ENCODE measurements around the gene TMUB2.

DNA sequence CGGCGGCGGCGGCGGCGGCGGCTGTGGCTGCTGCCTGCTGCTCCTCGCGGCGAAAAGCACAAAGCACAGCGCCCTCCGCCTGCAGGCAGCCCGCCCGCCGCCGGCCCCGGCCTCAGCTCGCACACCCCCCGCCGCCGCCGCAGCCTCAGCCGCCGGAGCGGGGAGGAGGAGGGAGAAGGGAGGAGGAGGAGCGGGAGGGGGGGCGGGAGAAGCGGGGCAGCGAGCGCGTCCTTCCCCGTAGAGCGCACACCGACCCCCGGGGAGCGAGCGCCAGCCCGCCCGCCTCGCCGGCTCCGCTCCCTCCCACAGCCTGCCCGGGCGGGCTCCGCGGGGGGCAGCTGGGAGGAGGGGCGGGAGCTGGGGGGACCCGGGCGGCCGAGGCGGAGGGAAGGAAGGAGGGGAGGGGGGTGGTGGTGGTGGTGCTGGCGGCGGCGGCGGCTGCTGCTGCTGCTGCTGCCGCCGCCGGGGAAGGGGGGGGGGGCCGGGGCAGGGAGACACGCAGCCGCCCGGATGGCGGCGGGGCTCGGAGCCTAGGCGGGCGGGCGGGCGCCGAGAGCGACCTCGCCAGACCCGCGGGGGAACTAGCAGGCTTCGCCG lies 32.9 kb downstream of the TMUB2 start, which contains the start of gene UBTF:
- TF ChIP-seq, protein P1, sequence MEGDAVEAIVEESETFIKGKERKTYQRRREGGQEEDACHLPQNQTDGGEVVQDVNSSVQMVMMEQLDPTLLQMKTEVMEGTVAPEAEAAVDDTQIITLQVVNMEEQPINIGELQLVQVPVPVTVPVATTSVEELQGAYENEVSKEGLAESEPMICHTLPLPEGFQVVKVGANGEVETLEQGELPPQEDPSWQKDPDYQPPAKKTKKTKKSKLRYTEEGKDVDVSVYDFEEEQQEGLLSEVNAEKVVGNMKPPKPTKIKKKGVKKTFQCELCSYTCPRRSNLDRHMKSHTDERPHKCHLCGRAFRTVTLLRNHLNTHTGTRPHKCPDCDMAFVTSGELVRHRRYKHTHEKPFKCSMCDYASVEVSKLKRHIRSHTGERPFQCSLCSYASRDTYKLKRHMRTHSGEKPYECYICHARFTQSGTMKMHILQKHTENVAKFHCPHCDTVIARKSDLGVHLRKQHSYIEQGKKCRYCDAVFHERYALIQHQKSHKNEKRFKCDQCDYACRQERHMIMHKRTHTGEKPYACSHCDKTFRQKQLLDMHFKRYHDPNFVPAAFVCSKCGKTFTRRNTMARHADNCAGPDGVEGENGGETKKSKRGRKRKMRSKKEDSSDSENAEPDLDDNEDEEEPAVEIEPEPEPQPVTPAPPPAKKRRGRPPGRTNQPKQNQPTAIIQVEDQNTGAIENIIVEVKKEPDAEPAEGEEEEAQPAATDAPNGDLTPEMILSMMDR (IDR thresholded peaks at IDR 0.05; ENCODE audit: low read depth, low read length) = no peak
- no peak for TF ChIP-seq EZH2phosphoT487 (IDR thresholded peaks at IDR 0.05; ENCODE audit: low read depth)
